ENCODE data around the gene HDC. TPM values are rescaled to one million over a fixed set of nuclear protein-coding genes. Genes with fewer than 3 reads are reported as not detected.

The HDC gene
- polyA plus RNA-seq, 1 donor (not counting 4 experiments of a cell fraction or from before 2014, with no cell fraction given), result not detected

DNA sequence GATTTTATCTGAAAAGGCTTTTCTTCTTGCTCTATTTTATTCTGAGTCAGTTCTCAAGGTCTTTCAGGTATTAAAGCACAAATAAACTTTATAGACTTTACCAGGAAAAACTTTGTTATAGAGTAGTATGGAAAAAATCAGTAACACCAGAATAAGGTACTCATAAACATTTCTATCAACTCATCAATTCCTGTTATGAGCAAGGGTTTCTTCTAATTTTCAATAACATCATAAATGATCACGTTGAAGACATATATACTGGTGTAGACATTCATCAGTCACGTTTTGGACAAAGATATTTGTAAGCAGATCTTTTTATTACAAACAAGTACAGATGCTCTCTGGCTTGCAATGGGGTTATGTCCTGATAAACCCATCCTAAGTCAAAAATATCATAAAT, 9.6 kb upstream of the HDC start:
- DNase-seq (ENCODE audit: low read depth, low spot score) (no peak), FAIRE-seq (no peak)
- no peaks in the 10 kb centered on the region for H3K79me2 ChIP-seq (ENCODE audit: control insufficient read depth, insufficient read depth, low read length)
- H3K4me1 ChIP-seq (ENCODE audit: control insufficient read depth, extremely low read depth, insufficient read depth, low read length), result peaks cover 3% of the 10 kb centered on the region
- H3K9ac ChIP-seq (ENCODE audit: control insufficient read depth, extremely low read depth, insufficient read depth, low read length), result no peak overlapping the region
- H3K36me3 ChIP-seq (ENCODE audit: control insufficient read depth in 2 of 2, extremely low read depth in 1 of 2, insufficient read depth in 2 of 2, low read length in 2 of 2), result no peaks in the 10 kb centered on the region
- no peaks in the 10 kb centered on the region for H3K27me3 ChIP-seq (ENCODE audit: control insufficient read depth, extremely low read depth, insufficient read depth, low read length)
- no peak overlapping the region for H3K4me3 ChIP-seq (ENCODE audit: control insufficient read depth in 2 of 3, extremely low read depth in 1 of 3, insufficient read depth in 2 of 3, low read depth in 1 of 3, low read length in 3 of 3)
- no peak for TF ChIP-seq EZH2 (IDR thresholded peaks at IDR 0.05; ENCODE audit: low read length)
- TF ChIP-seq, protein P1, sequence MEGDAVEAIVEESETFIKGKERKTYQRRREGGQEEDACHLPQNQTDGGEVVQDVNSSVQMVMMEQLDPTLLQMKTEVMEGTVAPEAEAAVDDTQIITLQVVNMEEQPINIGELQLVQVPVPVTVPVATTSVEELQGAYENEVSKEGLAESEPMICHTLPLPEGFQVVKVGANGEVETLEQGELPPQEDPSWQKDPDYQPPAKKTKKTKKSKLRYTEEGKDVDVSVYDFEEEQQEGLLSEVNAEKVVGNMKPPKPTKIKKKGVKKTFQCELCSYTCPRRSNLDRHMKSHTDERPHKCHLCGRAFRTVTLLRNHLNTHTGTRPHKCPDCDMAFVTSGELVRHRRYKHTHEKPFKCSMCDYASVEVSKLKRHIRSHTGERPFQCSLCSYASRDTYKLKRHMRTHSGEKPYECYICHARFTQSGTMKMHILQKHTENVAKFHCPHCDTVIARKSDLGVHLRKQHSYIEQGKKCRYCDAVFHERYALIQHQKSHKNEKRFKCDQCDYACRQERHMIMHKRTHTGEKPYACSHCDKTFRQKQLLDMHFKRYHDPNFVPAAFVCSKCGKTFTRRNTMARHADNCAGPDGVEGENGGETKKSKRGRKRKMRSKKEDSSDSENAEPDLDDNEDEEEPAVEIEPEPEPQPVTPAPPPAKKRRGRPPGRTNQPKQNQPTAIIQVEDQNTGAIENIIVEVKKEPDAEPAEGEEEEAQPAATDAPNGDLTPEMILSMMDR (optimal IDR thresholded peaks at IDR 0.05 in 1 of 3, IDR thresholded peaks at IDR 0.05 in 1 of 3, conservative IDR thresholded peaks at IDR 0.05 in 1 of 3; ENCODE audit: extremely low read depth in 1 of 3, insufficient read depth in 2 of 3, low read length in 3 of 3), result no peak
- dilution Hi-C loops (cut with MboI; ENCODE audit: extremely low pct_ligation_motif_present, low sequenced_read_pairs), result no loop called here
- no peak overlapping the region for H3K4me2 ChIP-seq (ENCODE audit: control insufficient read depth, extremely low read depth, insufficient read depth, low read depth, low read length)
- no peak overlapping the region for H2AFZ ChIP-seq (ENCODE audit: control insufficient read depth, low read length)
- H3K9me3 ChIP-seq (ENCODE audit: control insufficient read depth, low read depth, low read length), result no peaks in the 10 kb centered on the region
- no peaks in the 10 kb centered on the region for H4K20me1 ChIP-seq (ENCODE audit: control insufficient read depth, extremely low read depth, insufficient read depth, low read length)
- H3K27ac ChIP-seq (ENCODE audit: control insufficient read depth, insufficient read depth, low read length), result no peak overlapping the region
- H3K9me1 ChIP-seq (ENCODE audit: control insufficient read depth, extremely low read depth, insufficient read depth, low read length), result no peaks in the 10 kb centered on the region

DNA sequence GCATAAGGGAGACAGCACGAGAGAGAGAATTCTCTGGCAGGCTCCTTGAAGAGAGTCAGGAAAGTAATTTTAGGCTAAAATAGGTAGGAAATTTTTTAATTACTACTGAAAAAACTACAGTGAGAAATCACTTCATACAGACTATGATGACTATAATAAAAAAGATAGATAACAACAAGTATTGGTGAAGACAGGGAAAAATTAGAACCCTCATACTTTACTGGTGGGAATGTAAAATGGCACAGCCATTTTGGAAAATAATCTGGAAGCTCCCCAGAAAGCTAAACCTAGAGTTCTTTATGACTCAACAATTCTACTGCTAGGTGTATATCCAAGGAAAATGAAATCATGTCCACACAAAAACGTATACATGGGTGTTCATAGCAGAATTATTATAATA, 2.1 kb upstream of the HDC start:
- dilution Hi-C loops (cut with MboI; ENCODE audit: extremely low pct_ligation_motif_present, low sequenced_read_pairs), result no loop called here
- FAIRE-seq, result no peak
- H3K4me2 ChIP-seq (ENCODE audit: control insufficient read depth, extremely low read depth, insufficient read depth, low read depth, low read length), result no peak overlapping the region

More for the DNA sequence above, 2.1 kb upstream of the HDC start:
- Histone ChIP-seq H3K4me3 (ENCODE audit: control insufficient read depth in 2 of 3, extremely low read depth in 1 of 3, insufficient read depth in 2 of 3, low read depth in 1 of 3, low read length in 3 of 3) (no peak overlapping the region), H3K9ac (ENCODE audit: control insufficient read depth, extremely low read depth, insufficient read depth, low read length) (no peak overlapping the region), H3K36me3 (ENCODE audit: control insufficient read depth in 2 of 2, extremely low read depth in 1 of 2, insufficient read depth in 2 of 2, low read length in 2 of 2) (no peaks in the 10 kb centered on the region), H2AFZ (ENCODE audit: control insufficient read depth, low read length) (no peak overlapping the region), H4K20me1 (ENCODE audit: control insufficient read depth, extremely low read depth, insufficient read depth, low read length) (no peaks in the 10 kb centered on the region), H3K9me1 (ENCODE audit: control insufficient read depth, extremely low read depth, insufficient read depth, low read length) (no peaks in the 10 kb centered on the region), H3K27me3 (ENCODE audit: control insufficient read depth, extremely low read depth, insufficient read depth, low read length) (no peaks in the 10 kb centered on the region), H3K27ac (ENCODE audit: control insufficient read depth, insufficient read depth, low read length) (no peak overlapping the region), H3K9me3 (ENCODE audit: control insufficient read depth, low read depth, low read length) (no peaks in the 10 kb centered on the region), H3K4me1 (ENCODE audit: control insufficient read depth, extremely low read depth, insufficient read depth, low read length) (no peaks in the 10 kb centered on the region), H3K79me2 (ENCODE audit: control insufficient read depth, insufficient read depth, low read length) (no peaks in the 10 kb centered on the region)
- TF ChIP-seq EZH2 (IDR thresholded peaks at IDR 0.05; ENCODE audit: low read length), result no peak
- TF ChIP-seq, protein P1 (optimal IDR thresholded peaks at IDR 0.05 in 1 of 3, IDR thresholded peaks at IDR 0.05 in 1 of 3, conservative IDR thresholded peaks at IDR 0.05 in 1 of 3; ENCODE audit: extremely low read depth in 1 of 3, insufficient read depth in 2 of 3, low read length in 3 of 3), result no peak
- no peak for DNase-seq (ENCODE audit: low read depth, low spot score)
